Measurements from ENCODE around the gene OSTC.

Gene OSTC

DNA sequence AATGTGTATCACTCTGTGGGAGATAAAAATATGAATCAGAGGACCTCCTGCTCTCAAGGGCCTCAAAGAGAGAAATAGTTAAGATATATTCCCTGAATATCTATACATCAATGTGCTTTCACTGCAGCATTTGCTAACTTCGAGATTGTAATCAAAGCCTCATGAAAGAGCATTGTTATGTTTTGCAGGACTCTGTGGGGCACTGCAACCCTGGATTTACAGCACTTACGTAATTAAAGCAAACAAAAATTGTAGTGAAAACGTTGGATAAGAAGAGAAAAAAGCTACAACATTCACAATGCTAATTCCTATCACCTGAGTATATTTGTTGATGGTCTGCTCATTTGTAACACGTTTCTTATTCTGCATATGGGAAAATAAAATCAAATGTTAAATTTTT, 64.5 kb downstream of the OSTC start:
- H3K4me3 ChIP-seq (ENCODE audit: low read length): no peak overlapping the region
- no peaks in the 10 kb centered on the region for H3K36me3 ChIP-seq (ENCODE audit: control insufficient read depth, low read length)
- no peaks in the 10 kb centered on the region for H3K9me2 ChIP-seq (replicated peaks; ENCODE audit: control insufficient read depth, low read length)
- no peaks in the 10 kb centered on the region for H3F3A ChIP-seq (ENCODE audit: control insufficient read depth, insufficient read depth)
- no peaks in the 10 kb centered on the region for H3K79me2 ChIP-seq (ENCODE audit: control insufficient read depth, low read length)
- TF ChIP-seq EZH2phosphoT487 (IDR thresholded peaks at IDR 0.05; ENCODE audit: borderline replicate concordance, low read length): no peak
- TF ChIP-seq, protein P1, sequence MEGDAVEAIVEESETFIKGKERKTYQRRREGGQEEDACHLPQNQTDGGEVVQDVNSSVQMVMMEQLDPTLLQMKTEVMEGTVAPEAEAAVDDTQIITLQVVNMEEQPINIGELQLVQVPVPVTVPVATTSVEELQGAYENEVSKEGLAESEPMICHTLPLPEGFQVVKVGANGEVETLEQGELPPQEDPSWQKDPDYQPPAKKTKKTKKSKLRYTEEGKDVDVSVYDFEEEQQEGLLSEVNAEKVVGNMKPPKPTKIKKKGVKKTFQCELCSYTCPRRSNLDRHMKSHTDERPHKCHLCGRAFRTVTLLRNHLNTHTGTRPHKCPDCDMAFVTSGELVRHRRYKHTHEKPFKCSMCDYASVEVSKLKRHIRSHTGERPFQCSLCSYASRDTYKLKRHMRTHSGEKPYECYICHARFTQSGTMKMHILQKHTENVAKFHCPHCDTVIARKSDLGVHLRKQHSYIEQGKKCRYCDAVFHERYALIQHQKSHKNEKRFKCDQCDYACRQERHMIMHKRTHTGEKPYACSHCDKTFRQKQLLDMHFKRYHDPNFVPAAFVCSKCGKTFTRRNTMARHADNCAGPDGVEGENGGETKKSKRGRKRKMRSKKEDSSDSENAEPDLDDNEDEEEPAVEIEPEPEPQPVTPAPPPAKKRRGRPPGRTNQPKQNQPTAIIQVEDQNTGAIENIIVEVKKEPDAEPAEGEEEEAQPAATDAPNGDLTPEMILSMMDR (IDR thresholded peaks at IDR 0.05; ENCODE audit: low read depth, low read length, poor library complexity, severe bottlenecking): no peak
- no peak overlapping the region for H3K4me2 ChIP-seq (ENCODE audit: low read length)
- H3K27me3 ChIP-seq (ENCODE audit: control insufficient read depth, low read length): no peaks in the 10 kb centered on the region
- no peaks in the 10 kb centered on the region for H4K20me1 ChIP-seq (ENCODE audit: control insufficient read depth, insufficient read depth, low read depth, low read length)
- H3K27ac ChIP-seq (ENCODE audit: low read depth, low read length): no peak overlapping the region
- H3K9me3 ChIP-seq (ENCODE audit: control insufficient read depth, insufficient read depth, low read length): no peaks in the 10 kb centered on the region
- no peaks in the 10 kb centered on the region for H3K4me1 ChIP-seq (ENCODE audit: control insufficient read depth, low read length)

DNA sequence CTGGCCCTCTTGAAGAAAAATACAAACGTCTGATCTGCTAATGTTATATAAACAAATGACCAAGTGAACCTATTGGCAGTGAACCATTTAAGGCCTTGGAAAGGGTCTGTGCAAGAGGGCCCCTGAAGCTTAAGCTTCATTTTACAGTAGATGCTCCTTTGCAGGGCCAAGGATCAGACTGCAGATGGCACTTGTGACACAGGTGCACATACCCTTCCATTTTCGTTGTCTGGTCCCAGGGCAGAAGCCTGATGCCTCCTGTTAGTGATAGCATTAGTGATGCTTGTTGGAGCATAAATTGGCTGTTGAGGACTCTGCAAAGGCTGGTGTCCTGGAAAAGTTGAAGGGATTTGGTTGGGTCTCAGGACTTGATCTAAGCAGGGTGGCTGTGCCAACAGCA, 65.9 kb downstream of the OSTC start:
- Histone ChIP-seq H3K27me3 (ENCODE audit: control insufficient read depth, low read length) (no peaks in the 10 kb centered on the region), H3K4me3 (ENCODE audit: low read length) (no peak overlapping the region), H3K79me2 (ENCODE audit: control insufficient read depth, low read length) (no peaks in the 10 kb centered on the region), H3K9me2 (replicated peaks; ENCODE audit: control insufficient read depth, low read length) (no peaks in the 10 kb centered on the region), H3F3A (ENCODE audit: control insufficient read depth, insufficient read depth) (no peaks in the 10 kb centered on the region), H3K4me2 (ENCODE audit: low read length) (no peak overlapping the region), H3K4me1 (ENCODE audit: control insufficient read depth, low read length) (no peaks in the 10 kb centered on the region), H3K27ac (ENCODE audit: low read depth, low read length) (no peak overlapping the region), H4K20me1 (ENCODE audit: control insufficient read depth, insufficient read depth, low read depth, low read length) (no peaks in the 10 kb centered on the region), H3K9me3 (ENCODE audit: control insufficient read depth, insufficient read depth, low read length) (no peaks in the 10 kb centered on the region), H3K36me3 (ENCODE audit: control insufficient read depth, low read length) (no peaks in the 10 kb centered on the region)
- TF ChIP-seq, protein P1 (IDR thresholded peaks at IDR 0.05; ENCODE audit: low read depth, low read length, poor library complexity, severe bottlenecking): no peak
- TF ChIP-seq EZH2phosphoT487 (IDR thresholded peaks at IDR 0.05; ENCODE audit: borderline replicate concordance, low read length): no peak

DNA sequence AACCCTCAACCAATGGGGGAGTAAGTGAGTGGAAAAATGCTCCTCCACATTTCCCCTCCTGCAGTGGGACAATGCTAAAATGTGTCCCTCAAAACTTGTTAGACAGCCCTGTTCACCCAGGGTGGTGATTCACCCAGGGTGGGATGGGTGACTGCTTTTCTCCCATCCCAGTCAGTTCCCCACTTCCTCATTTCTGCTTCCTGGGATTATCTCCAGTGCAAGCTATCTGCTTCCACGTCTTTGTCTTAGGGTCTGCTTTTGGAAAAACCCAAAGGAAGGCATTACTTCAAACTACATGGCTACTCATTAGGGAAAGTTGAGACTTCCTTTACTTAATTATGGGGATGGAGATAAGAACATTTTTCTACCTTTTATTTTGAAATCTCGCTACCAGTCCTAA, 67.0 kb downstream of the OSTC start:
- Histone ChIP-seq H3K4me3 (ENCODE audit: low read length) (no peak overlapping the region), H3K4me1 (ENCODE audit: control insufficient read depth, low read length) (no peaks in the 10 kb centered on the region), H3F3A (ENCODE audit: control insufficient read depth, insufficient read depth) (no peaks in the 10 kb centered on the region), H3K4me2 (ENCODE audit: low read length) (no peak overlapping the region), H3K27ac (ENCODE audit: low read depth, low read length) (no peak overlapping the region), H3K27me3 (ENCODE audit: control insufficient read depth, low read length) (no peaks in the 10 kb centered on the region), H3K36me3 (ENCODE audit: control insufficient read depth, low read length) (no peaks in the 10 kb centered on the region), H3K9me2 (replicated peaks; ENCODE audit: control insufficient read depth, low read length) (no peaks in the 10 kb centered on the region), H3K79me2 (ENCODE audit: control insufficient read depth, low read length) (no peaks in the 10 kb centered on the region), H3K9me3 (ENCODE audit: control insufficient read depth, insufficient read depth, low read length) (no peaks in the 10 kb centered on the region), H4K20me1 (ENCODE audit: control insufficient read depth, insufficient read depth, low read depth, low read length) (no peaks in the 10 kb centered on the region)
- TF ChIP-seq, protein P1 (IDR thresholded peaks at IDR 0.05; ENCODE audit: low read depth, low read length, poor library complexity, severe bottlenecking): no peak
- TF ChIP-seq EZH2phosphoT487 (IDR thresholded peaks at IDR 0.05; ENCODE audit: borderline replicate concordance, low read length): no peak

Data from DOHH2 (cell line).